ENCODE measurements around the gene GJD4. TPM values are rescaled to one million over a fixed set of nuclear protein-coding genes. Genes with fewer than 3 reads are reported as not detected.

The GJD4 gene
- total RNA-seq, 4 donors from 2014 or later: not detected

- H3K27ac ChIP-seq: peak overlapping the region; percentile 61 to 85
- H3K27me3 ChIP-seq: no peaks in the 10 kb centered on the region
- no peaks in the 10 kb centered on the region for H3K9me3 ChIP-seq
- peak overlapping the region; percentile 45 to 54 for H3K4me3 ChIP-seq
- TF ChIP-seq POLR2A (IDR thresholded peaks at IDR 0.05) (no peak), CTCF (IDR thresholded peaks at IDR 0.05) (no peak)
- DNase-seq: peak; percentile 44 to 56
- H3K4me1 ChIP-seq: peaks cover 0 to 3% of the 10 kb centered on the region in 2 donors
- H3K36me3 ChIP-seq: no peaks in the 10 kb centered on the region
- intact Hi-C loops (cut with DNase I; ENCODE audit: low total_unique reads): no loop called here
These were observed 36.0 kb downstream of the GJD4 start for GRCh38 chr10:35640951-35641675.

GRCh38 chr10:35641676-35642034 lies 36.5 kb downstream of the GJD4 start:
- H3K4me3 ChIP-seq: peak overlapping the region; percentile 45 to 54
- TF ChIP-seq POLR2A (IDR thresholded peaks at IDR 0.05) (no peak), CTCF (IDR thresholded peaks at IDR 0.05) (no peak)
- intact Hi-C loops (cut with DNase I; ENCODE audit: low total_unique reads): no loop called here
- H3K4me1 ChIP-seq: peaks cover 0 to 3% of the 10 kb centered on the region in 2 donors
- H3K36me3 ChIP-seq: no peaks in the 10 kb centered on the region
- no peaks in the 10 kb centered on the region for H3K27me3 ChIP-seq
- no peaks in the 10 kb centered on the region for H3K9me3 ChIP-seq
- peak overlapping the region; percentile 61 to 85 for H3K27ac ChIP-seq
- peak in 1 of 2 donors; percentile 14 for DNase-seq

GRCh38 chr10:35642035-35642792 lies 37.1 kb downstream of the GJD4 start, which contains the start of gene FZD8:
Gene FZD8 (minus strand): TSS chr10:35642296. CDS start chr10:35641429, 867 bp downstream.
- H3K4me3 ChIP-seq: peak within 1 kb of the TSS; percentile 45 to 54
- H3K27me3 ChIP-seq: no peaks in the 10 kb centered on the region
- H3K27ac ChIP-seq: peak within 1 kb of the TSS; percentile 61 to 85
- no peaks in the 10 kb centered on the region for H3K9me3 ChIP-seq
- intact Hi-C loops (cut with DNase I; ENCODE audit: low total_unique reads): no loop called here
- no peaks in the 10 kb centered on the region for H3K36me3 ChIP-seq
- peak; percentile 85 to 91 for DNase-seq
- TF ChIP-seq POLR2A (IDR thresholded peaks at IDR 0.05) (peak; percentile 90 to 91), CTCF (IDR thresholded peaks at IDR 0.05) (peak in 1 of 4 experiments; percentile 3)
- H3K4me1 ChIP-seq: peaks cover 0 to 3% of the 10 kb centered on the region in 2 donors

- Histone ChIP-seq H3K27ac (peak overlapping the region; percentile 55 to 58), H3K36me3 (no peaks in the 10 kb centered on the region), H3K27me3 (no peaks in the 10 kb centered on the region), H3K4me1 (peaks cover 0 to 3% of the 10 kb centered on the region in 2 donors), H3K4me3 (peak overlapping the region; percentile 45 to 54), H3K9me3 (no peaks in the 10 kb centered on the region)
- intact Hi-C loops (cut with DNase I; ENCODE audit: low total_unique reads): no loop called here
- TF ChIP-seq CTCF (IDR thresholded peaks at IDR 0.05): no peak
- no peak for TF ChIP-seq POLR2A (IDR thresholded peaks at IDR 0.05)
- no peak for DNase-seq
These were observed 37.6 kb downstream of the GJD4 start for GRCh38 chr10:35642793-35643114.
